T47D (cell line): ENCODE measurements around the gene RAC2.

Experiments
- DNase-seq, 2 experiments: peaks; one replicate each; pipeline versions ENCODE4 v3.0.0 to v3.0.0-alpha.2; 2011 to 2012; ENCODE audit warnings: low read depth in 1 of 2, low spot score in 1 of 2
- JUND ChIP-seq: IDR thresholded peaks from 2 replicates; pipeline ENCODE4 v1.6.1; 2012; ENCODE audit warnings: low read depth
- in situ Hi-C: cut with HindIII; loops from 2 replicates; pipeline ENCODE4 v1.10.0; 2016; ENCODE audit warnings: low sequenced_read_pairs, low pct_unique_long_range_greater_than_20kb

Gene RAC2

GRCh38 chr22:37232140-37232998 is 11.7 kb downstream of the RAC2 start:
- no peak for TF ChIP-seq JUND
- in situ Hi-C loops, result no loop called here
- DNase-seq, result no peak

- DNase-seq, result no peak
- no peak for TF ChIP-seq JUND
- in situ Hi-C loops, result no loop called here
These were observed 12.5 kb downstream of the RAC2 start for GRCh38 chr22:37231406-37232139.

- TF ChIP-seq JUND, result no peak
- no peak for DNase-seq
- in situ Hi-C loops, result no loop called here
These were observed 13.2 kb downstream of the RAC2 start for GRCh38 chr22:37230673-37231405.

- DNase-seq, result no peak
- no peak for TF ChIP-seq JUND
- in situ Hi-C loops, result no loop called here
These were observed 14.0 kb downstream of the RAC2 start for GRCh38 chr22:37229805-37230672.

- no peak for TF ChIP-seq JUND
- in situ Hi-C loops, result no loop called here
- DNase-seq, result no peak
These were observed 14.9 kb downstream of the RAC2 start for GRCh38 chr22:37229012-37229804.

GRCh38 chr22:37228106-37229011 is 15.7 kb downstream of the RAC2 start:
- no peak for TF ChIP-seq JUND
- DNase-seq, result no peak
- in situ Hi-C loops, result no loop called here

GRCh38 chr22:37226514-37226913 is 17.6 kb downstream of the RAC2 start:
- no peak for TF ChIP-seq JUND
- DNase-seq, result no peak
- in situ Hi-C loops, result no loop called here

- TF ChIP-seq JUND, result no peak
- in situ Hi-C loops, result no loop called here
- no peak for DNase-seq
These were observed 18.0 kb downstream of the RAC2 start for GRCh38 chr22:37226087-37226486.

- TF ChIP-seq JUND, result no peak
- no peak for DNase-seq
- in situ Hi-C loops, result no loop called here
These were observed 18.6 kb downstream of the RAC2 start for GRCh38 chr22:37225481-37225880.

- TF ChIP-seq JUND, result no peak
- DNase-seq, result no peak
- in situ Hi-C loops, result no loop called here
These were observed 19.2 kb downstream of the RAC2 start for GRCh38 chr22:37224757-37225420.
